ENCODE results near the gene RASAL3.
A peak's percentile ranks its signal among the peaks of the same experiment; 100 is the strongest.
"Not testable (repeated sequence)": the region's sequence is repeated elsewhere in the genome, so short reads cannot be mapped to it uniquely, and the experiment has no call there.

Gene RASAL3

GRCh38 chr19:15418579-15419412, 45.5 kb downstream of the RASAL3 start, which contains the start of gene AKAP8L:
Gene AKAP8L, minus strand, starts transcription at chr19:15418988. Its CDS starts 65 bp downstream, at chr19:15418923.
- DNase-seq, result peak; percentile 98 to 99

- no peak for DNase-seq
These were observed 46.1 kb downstream of the RASAL3 start for GRCh38 chr19:15418231-15418578.

GRCh38 chr19:15417699-15418098, 46.6 kb downstream of the RASAL3 start:
- DNase-seq, result no peak

GRCh38 chr19:15412832-15413231, 51.5 kb downstream of the RASAL3 start:
- no peak for DNase-seq

DNA sequence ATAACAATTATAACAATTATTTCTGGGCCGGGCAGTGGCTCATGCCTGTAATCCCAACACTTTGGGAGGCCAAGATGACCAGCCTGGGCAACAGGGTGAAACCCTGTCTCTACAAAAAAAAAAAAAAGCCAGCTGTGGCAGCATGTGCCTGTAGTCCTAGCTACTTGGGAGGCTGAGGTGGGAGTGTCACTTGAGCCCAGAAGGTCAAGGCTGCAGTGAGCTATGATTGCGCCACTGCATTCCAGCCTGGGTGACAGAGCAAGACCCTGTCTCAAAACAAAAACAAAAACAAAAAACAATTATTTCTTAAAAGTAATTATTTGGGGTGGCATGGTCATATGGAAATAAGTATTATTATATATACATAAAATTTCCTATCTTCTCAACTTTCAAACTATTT, 53.0 kb downstream of the RASAL3 start:
- DNase-seq, result not testable (repeated sequence)

- no peak for DNase-seq
These were observed 59.5 kb downstream of the RASAL3 start for GRCh38 chr19:15404780-15405211.

GRCh38 chr19:15404097-15404779, 60.1 kb downstream of the RASAL3 start:
- no peak for DNase-seq

- no peak for DNase-seq
These were observed 61.2 kb downstream of the RASAL3 start for GRCh38 chr19:15403151-15403531.

DNA sequence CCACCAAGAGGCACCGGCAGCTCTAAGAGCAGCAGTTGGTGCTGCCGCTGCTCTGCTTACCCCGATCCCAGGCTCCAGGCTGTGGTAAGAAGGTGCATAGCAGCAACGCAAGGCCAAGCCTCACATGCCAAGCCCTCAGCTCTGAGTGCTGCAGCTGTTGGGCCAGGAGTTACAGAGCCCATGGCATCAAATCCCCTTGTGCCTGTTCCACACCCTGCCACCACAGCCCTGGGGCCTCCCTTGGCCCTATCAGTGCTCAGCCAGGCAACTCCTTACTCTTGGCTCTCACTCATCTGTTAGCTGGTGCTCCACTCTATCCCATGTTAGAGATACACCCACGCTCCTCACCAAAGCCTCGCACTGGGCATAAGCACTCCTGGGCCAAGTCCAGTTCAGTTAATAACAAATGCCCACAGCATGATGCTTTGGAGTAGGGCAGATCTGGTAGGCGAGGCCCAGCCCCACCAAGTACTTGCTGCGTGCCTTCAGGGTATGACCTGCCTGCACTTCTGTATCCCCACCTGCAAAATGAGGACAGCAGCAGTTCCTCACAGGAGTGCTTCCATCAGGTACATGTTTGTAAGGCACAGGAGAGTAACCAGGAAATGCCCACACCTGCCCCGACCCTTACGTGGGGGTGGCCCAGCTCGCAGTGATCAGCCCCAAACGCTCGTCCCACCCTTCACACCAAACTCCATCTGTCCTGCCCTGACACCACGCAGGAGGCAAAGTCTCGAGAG, 61.8 kb downstream of the RASAL3 start:
- no peak for DNase-seq

Data from activated T-cell treated with anti-CD3 and anti-CD28 coated beads, Interleukin-2, amount 50 U/mL, for 48 hours (primary cell).